ENCODE results near the gene ASTE1. TPM values are rescaled to one million over a fixed set of nuclear protein-coding genes. Genes with fewer than 3 reads are reported as not detected.
A peak's percentile ranks its signal among the peaks of the same experiment; 100 is the strongest.

The ASTE1 gene
- polyA plus RNA-seq, 1 donor from 2014 or later: 2.0 TPM

- Histone ChIP-seq H3K36me3 (ENCODE audit: insufficient read depth, low read length) (no peaks in the 10 kb centered on the region), H3K9me2 (ENCODE audit: insufficient read depth, low read length) (no peaks in the 10 kb centered on the region), H3F3A (ENCODE audit: insufficient read depth, low read length, poor library complexity, severe bottlenecking) (no peaks in the 10 kb centered on the region), H3K4me2 (ENCODE audit: low read length) (no peak overlapping the region), H3K9ac (ENCODE audit: low read length) (no peak overlapping the region), H4K20me1 (ENCODE audit: insufficient read depth) (no peaks in the 10 kb centered on the region), H3K27ac (ENCODE audit: low read length) (no peak overlapping the region), H3K9me3 (ENCODE audit: low read length) (no peaks in the 10 kb centered on the region), H2AFZ (ENCODE audit: low read depth, low read length) (no peak overlapping the region), H3K4me3 (ENCODE audit: low read length) (no peak overlapping the region), H3K79me2 (replicated peaks; ENCODE audit: insufficient read depth, low read length) (no peaks in the 10 kb centered on the region), H3K27me3 (ENCODE audit: insufficient read depth, low read depth, low read length) (no peaks in the 10 kb centered on the region)
- TF ChIP-seq EZH2 (IDR thresholded peaks at IDR 0.05; ENCODE audit: borderline replicate concordance, insufficient read depth, low read length, poor library complexity, severe bottlenecking): no peak
- no peak for TF ChIP-seq POLR2AphosphoS5 (IDR thresholded peaks at IDR 0.05)
- TF ChIP-seq CTCF (IDR thresholded peaks at IDR 0.05; ENCODE audit: poor library complexity, severe bottlenecking): no peak
- TF ChIP-seq MXI1 (conservative IDR thresholded peaks at IDR 0.05; ENCODE audit: poor library complexity, severe bottlenecking): no peak
- no peak for TF ChIP-seq EP300 (conservative IDR thresholded peaks at IDR 0.05; ENCODE audit: poor library complexity, severe bottlenecking)
Measured at GRCh38 chr3:131036200-131036816, 9.7 kb upstream of the ASTE1 start.

GRCh38 chr3:131033480-131034080 is 7.0 kb upstream of the ASTE1 start:
- no peaks in the 10 kb centered on the region for H3K27me3 ChIP-seq (ENCODE audit: insufficient read depth, low read depth, low read length)
- H2AFZ ChIP-seq (ENCODE audit: low read depth, low read length): no peak overlapping the region
- H3K9me3 ChIP-seq (ENCODE audit: low read length): no peaks in the 10 kb centered on the region
- H3K36me3 ChIP-seq (ENCODE audit: insufficient read depth, low read length): no peaks in the 10 kb centered on the region
- no peak overlapping the region for H3K27ac ChIP-seq (ENCODE audit: low read length)
- H3K9me2 ChIP-seq (ENCODE audit: insufficient read depth, low read length): no peaks in the 10 kb centered on the region
- TF ChIP-seq TAF1 (IDR thresholded peaks at IDR 0.05; ENCODE audit: low read depth) (no peak), EP300 (conservative IDR thresholded peaks at IDR 0.05; ENCODE audit: poor library complexity, severe bottlenecking) (no peak), CTCF (IDR thresholded peaks at IDR 0.05; ENCODE audit: poor library complexity, severe bottlenecking) (peak; percentile 80), MXI1 (conservative IDR thresholded peaks at IDR 0.05; ENCODE audit: poor library complexity, severe bottlenecking) (no peak), RAD21 (conservative IDR thresholded peaks at IDR 0.05) (peak; percentile 82), EZH2 (IDR thresholded peaks at IDR 0.05; ENCODE audit: borderline replicate concordance, insufficient read depth, low read length, poor library complexity, severe bottlenecking) (no peak), REST (IDR thresholded peaks at IDR 0.05; ENCODE audit: borderline replicate concordance) (no peak), POLR2AphosphoS5 (IDR thresholded peaks at IDR 0.05) (no peak), SMC3 (conservative IDR thresholded peaks at IDR 0.05; ENCODE audit: poor library complexity) (peak; percentile 78)
- no peak overlapping the region for H3K9ac ChIP-seq (ENCODE audit: low read length)
- no peaks in the 10 kb centered on the region for H3K79me2 ChIP-seq (replicated peaks; ENCODE audit: insufficient read depth, low read length)
- no peaks in the 10 kb centered on the region for H4K20me1 ChIP-seq (ENCODE audit: insufficient read depth)
- no peak overlapping the region for H3K4me2 ChIP-seq (ENCODE audit: low read length)
- H3F3A ChIP-seq (ENCODE audit: insufficient read depth, low read length, poor library complexity, severe bottlenecking): no peaks in the 10 kb centered on the region
- no peak overlapping the region for H3K4me3 ChIP-seq (ENCODE audit: low read length)

All from neural cell (in vitro differentiated cells).